Astrocyte of the spinal cord (primary cell): Measurements from ENCODE around the gene PRKG1.

Experiments used
- DNase-seq: peaks from one replicate; pipeline ENCODE4 v3.0.0; 2011; ENCODE audit warnings: low read depth, low spot score
- H3K4me3 ChIP-seq: 2 replicates; pipeline ENCODE4 v1.5.1; 2011; ENCODE audit warnings: low read depth, mild to moderate bottlenecking, low read length, moderate library complexity
- CTCF ChIP-seq: IDR thresholded peaks from 2 replicates; pipeline ENCODE4 v1.5.1; 2012; ENCODE audit warnings: low read depth, mild to moderate bottlenecking, low read length, inconsistent platforms
- in situ Hi-C: cut with HindIII; loops from 2 replicates; pipeline ENCODE4 v1.10.0; 2017; ENCODE audit warnings: low sequenced_read_pairs

PRKG1 gene

GRCh38 chr10:51653025-51653424 is 578.7 kb downstream of the PRKG1 start:
- in situ Hi-C loops, result no loop called here
- no peak for TF ChIP-seq CTCF
- peak; percentile 4 for DNase-seq
- no peak overlapping the region for H3K4me3 ChIP-seq

GRCh38 chr10:51654918-51655317 is 580.6 kb downstream of the PRKG1 start:
- in situ Hi-C loops, result no loop called here
- no peak for TF ChIP-seq CTCF
- DNase-seq, result peak; percentile 14
- no peak overlapping the region for H3K4me3 ChIP-seq

GRCh38 chr10:51656503-51656902 is 582.2 kb downstream of the PRKG1 start:
- TF ChIP-seq CTCF, result no peak
- in situ Hi-C loops, result no loop called here
- DNase-seq, result no peak
- no peak overlapping the region for H3K4me3 ChIP-seq

GRCh38 chr10:51658000-51658399 is 583.7 kb downstream of the PRKG1 start:
- in situ Hi-C loops, result no loop called here
- TF ChIP-seq CTCF, result no peak
- DNase-seq, result no peak
- H3K4me3 ChIP-seq, result no peak overlapping the region

GRCh38 chr10:51659344-51659743 is 585.1 kb downstream of the PRKG1 start:
- TF ChIP-seq CTCF, result no peak
- no peak overlapping the region for H3K4me3 ChIP-seq
- no peak for DNase-seq
- in situ Hi-C loops, result no loop called here

GRCh38 chr10:51663086-51663485 is 588.8 kb downstream of the PRKG1 start:
- DNase-seq, result no peak
- no peak for TF ChIP-seq CTCF
- H3K4me3 ChIP-seq, result no peak overlapping the region
- in situ Hi-C loops, result no loop called here

- no peak overlapping the region for H3K4me3 ChIP-seq
- no peak for TF ChIP-seq CTCF
- in situ Hi-C loops, result no loop called here
- no peak for DNase-seq
Measured at GRCh38 chr10:51666456-51666855, 592.2 kb downstream of the PRKG1 start.
